Testis (tissue), 3 donors: ENCODE data around the gene RPN2. TPM values are rescaled to one million over a fixed set of nuclear protein-coding genes. Genes with fewer than 3 reads are reported as not detected.

Experiments
- DNase-seq: peaks from one replicate; pipeline ENCODE4 v3.0.0-alpha.2; 2019
- H3K27ac ChIP-seq, 2 donors: fragments of 200-600 bp; sonication (generic); one replicate each; pipeline ENCODE4 v1.5.1; 2019
- H3K27me3 ChIP-seq: fragments of 200-600 bp; sonication (generic); one replicate; pipeline ENCODE4 v1.5.1; 2019
- H3K36me3 ChIP-seq: fragments of 200-600 bp; sonication (generic); one replicate; pipeline ENCODE4 v1.5.1; 2017; ENCODE audit warnings: low read depth; ENCODE audit errors: missing control alignments
- H3K4me1 ChIP-seq: fragments of 200-600 bp; sonication (generic); one replicate; pipeline ENCODE4 v1.5.1; 2019
- H3K4me3 ChIP-seq, 2 donors: fragments of 200-600 bp; sonication (generic); one replicate each; pipeline ENCODE4 v1.5.1; 2017 to 2019
- H3K9me3 ChIP-seq: fragments of 200-600 bp; sonication (generic); one replicate; pipeline ENCODE4 v1.5.1; 2017
- CTCF ChIP-seq, 3 experiments: fragments of 450-650 bp in 2 of 3; fragments of 200-600 bp in 1 of 3; sonication (generic) in 1 of 3; IDR thresholded peaks; one replicate each; pipeline ENCODE4 v1.5.1; 2016 to 2019; ENCODE audit warnings: antibody characterized with exemption in 3 of 3, mild to moderate bottlenecking in 2 of 3, moderate library complexity in 1 of 3
- POLR2A ChIP-seq: fragments of 450-650 bp; IDR thresholded peaks from one replicate; pipeline ENCODE4 v1.6.1; 2017; ENCODE audit warnings: antibody characterized with exemption, mild to moderate bottlenecking, moderate library complexity
- WGBS, 2 donors: methylation state at CpG; one replicate each; pipeline ENCODE4 v1.1.5; 2018; 5-methylcytosine and 5-hydroxymethylcytosine counted together
- intact Hi-C: fragments of 100-400 bp; cut with DNase I; formaldehyde crosslinking; loops from one replicate; pipeline ENCODE4 v1.15.1; 2023; ENCODE audit warnings: low total_unique reads
- polyA plus RNA-seq: library from polyadenylated mRNA; stranded (reverse); fragments of 350-450 nt; fragmentation: Illumina TruSeq; extraction: RNeasy Lipid Tissue Mini Kit (QIAGEN cat#74804); gene quantifications from one replicate; pipeline ENCODE4 v1.2.3, GENCODE V29; 2014; ENCODE audit warnings: low read depth, low replicate concordance; ENCODE audit not compliant: insufficient read depth
- total RNA-seq, 2 donors: library from RNA; depleted of rRNA; stranded (reverse); fragments of >200 nt; gene quantifications; one replicate each; pipeline ENCODE4 v1.2.3, GENCODE V29; 2016

The RPN2 gene
- total and polyA plus RNA-seq, 3 donors from 2014 or later, result 200 to 284 (median 235) TPM

DNA sequence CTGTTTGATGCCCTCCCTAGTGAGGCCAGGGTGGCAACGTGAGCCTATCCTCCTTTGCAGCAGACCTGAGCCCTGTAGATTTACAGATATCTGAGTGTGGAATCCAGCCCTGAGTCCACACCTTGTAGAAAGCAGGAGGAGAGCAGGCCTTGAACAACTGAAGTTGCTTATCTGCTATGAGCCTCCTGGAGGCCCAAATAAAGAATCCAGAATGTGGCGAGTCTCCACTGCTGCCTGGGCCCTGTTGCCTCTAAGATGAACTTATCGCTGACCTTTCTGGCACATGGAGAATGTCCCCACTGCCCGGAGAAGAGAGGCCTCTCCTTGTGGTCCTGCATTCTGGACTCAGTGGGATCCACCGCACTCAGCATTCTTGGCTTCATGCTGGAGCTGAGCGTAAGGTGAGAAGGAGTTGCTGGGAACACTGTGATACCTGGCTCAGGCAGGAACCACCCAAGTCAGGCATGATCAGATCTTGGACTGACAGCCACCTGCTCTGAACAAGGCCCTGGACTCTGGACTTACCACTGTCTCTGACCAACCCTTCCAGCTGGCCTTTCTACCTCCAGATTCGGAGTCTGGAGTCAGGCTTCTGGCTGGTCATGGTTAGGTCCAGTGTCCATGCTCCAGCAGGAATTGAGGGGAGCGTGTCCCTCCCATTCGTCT lies 104.5 kb downstream of the RPN2 start:
- TF ChIP-seq CTCF (IDR thresholded peaks at IDR 0.05) (no peak), POLR2A (no peak)
- Histone ChIP-seq H3K4me3 (no peak overlapping the region), H3K27me3 (no peaks in the 10 kb centered on the region), H3K4me1 (no peaks in the 10 kb centered on the region), H3K36me3 (no peaks in the 10 kb centered on the region), H3K27ac (no peak overlapping the region), H3K9me3 (no peaks in the 10 kb centered on the region)
- intact Hi-C loops, result loop anchor here (5.0 to 10.0 kb wide), 2 partner anchors 101 to 244 kb away; partner anchors contain the start of gene BLCAP
- 84 to 87% methylated on average over 8 to 9 of the region's 9 CpGs for WGBS, 2 donors
- no peak for DNase-seq

DNA sequence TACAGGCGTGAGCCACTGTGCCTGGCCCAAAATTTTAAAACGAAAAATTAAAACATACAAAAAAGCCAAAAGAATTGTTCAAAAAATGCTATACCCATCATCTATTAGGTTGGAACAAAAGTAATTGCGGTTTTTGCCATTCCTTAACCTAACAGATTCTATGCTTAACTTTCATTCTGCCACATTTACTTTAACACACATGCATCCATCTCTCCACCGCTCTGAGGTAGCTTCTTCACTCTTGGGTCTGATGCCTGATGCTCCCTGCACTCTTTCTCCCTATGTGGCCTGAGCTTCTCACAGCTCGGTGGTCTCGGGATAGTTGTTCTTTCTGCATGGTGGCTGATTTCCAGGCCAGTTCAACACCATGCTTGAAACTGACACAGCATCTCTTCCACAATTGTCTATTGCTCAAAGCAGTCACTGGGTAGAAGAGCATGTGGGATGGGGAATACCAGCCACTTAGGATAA lies 105.6 kb downstream of the RPN2 start:
- H3K27ac ChIP-seq, result no peak overlapping the region
- no peaks in the 10 kb centered on the region for H3K36me3 ChIP-seq
- no peak for DNase-seq
- intact Hi-C loops, result loop anchor here (5.0 to 10.0 kb wide), 2 partner anchors 100 to 243 kb away; partner anchors contain the start of gene BLCAP
- H3K4me1 ChIP-seq, result no peaks in the 10 kb centered on the region
- H3K9me3 ChIP-seq, result no peaks in the 10 kb centered on the region
- no peaks in the 10 kb centered on the region for H3K27me3 ChIP-seq
- H3K4me3 ChIP-seq, result no peak overlapping the region
- 92 to 93% methylated on average over 6 of the region's 6 CpGs for WGBS, 2 donors
- no peak for TF ChIP-seq CTCF (IDR thresholded peaks at IDR 0.05)
- no peak for TF ChIP-seq POLR2A

- TF ChIP-seq POLR2A, result no peak
- no peak for TF ChIP-seq CTCF (IDR thresholded peaks at IDR 0.05)
- H3K9me3 ChIP-seq, result no peaks in the 10 kb centered on the region
- DNase-seq, result no peak
- no peaks in the 10 kb centered on the region for H3K36me3 ChIP-seq
- WGBS, 2 donors, result 81 to 87% methylated on average over 12 of the region's 12 CpGs
- intact Hi-C loops, result loop anchor here (10.0 kb wide), 1 partner anchor 99 kb away; no protein-coding TSS in a partner anchor
- no peak overlapping the region for H3K27ac ChIP-seq
- H3K4me3 ChIP-seq, result no peak overlapping the region
- no peaks in the 10 kb centered on the region for H3K4me1 ChIP-seq
- no peaks in the 10 kb centered on the region for H3K27me3 ChIP-seq
Observed at GRCh38 chr20:37285664-37286374, 106.7 kb downstream of the RPN2 start.

GRCh38 chr20:37288091-37288490 lies 109.0 kb downstream of the RPN2 start:
- Histone ChIP-seq H3K4me3 (no peak overlapping the region), H3K27me3 (no peaks in the 10 kb centered on the region), H3K4me1 (no peaks in the 10 kb centered on the region), H3K9me3 (no peaks in the 10 kb centered on the region), H3K36me3 (no peaks in the 10 kb centered on the region), H3K27ac (no peak overlapping the region)
- DNase-seq, result no peak
- 70 to 77% methylated on average over 4 of the region's 4 CpGs for WGBS, 2 donors
- intact Hi-C loops, result loop anchor here (10.0 kb wide), 1 partner anchor 97 kb away; no protein-coding TSS in a partner anchor
- TF ChIP-seq POLR2A (no peak), CTCF (IDR thresholded peaks at IDR 0.05) (no peak)
